Measurements from ENCODE around the gene EEF1A2.

DNA sequence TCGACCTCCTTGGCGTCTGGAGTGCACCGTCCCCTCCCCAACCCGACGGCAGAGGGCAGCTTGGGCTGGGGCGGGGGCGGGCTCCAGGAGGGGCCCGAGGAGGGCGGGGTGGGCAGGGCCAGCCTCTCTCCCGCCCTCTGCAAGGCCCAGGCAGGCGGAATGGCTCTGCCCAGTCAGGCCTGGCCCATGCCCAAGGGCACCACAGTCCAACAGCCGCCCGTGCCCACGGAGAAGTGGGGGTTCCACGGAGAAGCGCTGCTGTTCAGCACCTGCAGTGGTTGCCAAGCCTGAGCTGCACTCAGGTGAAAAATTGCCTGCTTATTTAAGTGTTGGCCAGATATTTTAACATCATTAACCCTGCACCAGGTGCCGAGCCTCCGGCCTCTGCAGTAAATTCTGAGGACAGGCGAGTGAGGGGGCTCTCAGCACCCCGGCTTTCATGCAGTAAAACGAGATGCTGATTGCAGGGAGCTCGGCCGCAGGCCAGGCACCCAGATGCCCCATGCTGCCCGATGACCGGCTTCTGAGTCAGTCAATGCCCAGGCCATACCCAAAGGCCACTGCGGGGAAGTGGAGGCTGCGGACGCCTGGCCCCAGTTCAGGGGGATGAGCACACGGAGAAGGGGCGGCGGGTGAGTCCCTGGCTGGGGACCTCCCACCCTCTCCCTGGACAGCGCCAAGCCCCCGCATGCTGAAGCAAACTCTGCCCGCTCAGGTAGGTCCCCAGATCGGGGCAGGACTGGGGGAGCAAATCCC lies 49.0 kb upstream of the EEF1A2 start, which contains the start of gene SRMS:
- TF ChIP-seq, protein P1, sequence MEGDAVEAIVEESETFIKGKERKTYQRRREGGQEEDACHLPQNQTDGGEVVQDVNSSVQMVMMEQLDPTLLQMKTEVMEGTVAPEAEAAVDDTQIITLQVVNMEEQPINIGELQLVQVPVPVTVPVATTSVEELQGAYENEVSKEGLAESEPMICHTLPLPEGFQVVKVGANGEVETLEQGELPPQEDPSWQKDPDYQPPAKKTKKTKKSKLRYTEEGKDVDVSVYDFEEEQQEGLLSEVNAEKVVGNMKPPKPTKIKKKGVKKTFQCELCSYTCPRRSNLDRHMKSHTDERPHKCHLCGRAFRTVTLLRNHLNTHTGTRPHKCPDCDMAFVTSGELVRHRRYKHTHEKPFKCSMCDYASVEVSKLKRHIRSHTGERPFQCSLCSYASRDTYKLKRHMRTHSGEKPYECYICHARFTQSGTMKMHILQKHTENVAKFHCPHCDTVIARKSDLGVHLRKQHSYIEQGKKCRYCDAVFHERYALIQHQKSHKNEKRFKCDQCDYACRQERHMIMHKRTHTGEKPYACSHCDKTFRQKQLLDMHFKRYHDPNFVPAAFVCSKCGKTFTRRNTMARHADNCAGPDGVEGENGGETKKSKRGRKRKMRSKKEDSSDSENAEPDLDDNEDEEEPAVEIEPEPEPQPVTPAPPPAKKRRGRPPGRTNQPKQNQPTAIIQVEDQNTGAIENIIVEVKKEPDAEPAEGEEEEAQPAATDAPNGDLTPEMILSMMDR (IDR thresholded peaks at IDR 0.05; ENCODE audit: low read depth, low read length), result no peak
- no peak for TF ChIP-seq EZH2phosphoT487 (IDR thresholded peaks at IDR 0.05; ENCODE audit: low read depth)
